Activated T-cell treated with anti-CD3 and anti-CD28 coated beads, Interleukin-2, amount 50 U/mL, for 4 hours (primary cell): ENCODE measurements around the gene PNPLA7. TPM values are rescaled to one million over a fixed set of nuclear protein-coding genes. Genes with fewer than 3 reads are reported as not detected.
"Not testable (repeated sequence)": the region's sequence is repeated elsewhere in the genome, so short reads cannot be mapped to it uniquely, and the experiment has no call there.

ENCODE experiments used
- ATAC-seq, 2 donors: fragments of 200-7000 bp; cut with Tn5 transposase; one replicate each; pipeline ENCODE4 v1.10.0; 2021
- DNase-seq: peaks from one replicate; pipeline ENCODE4 v3.0.0-alpha.2; 2020
- H3K27me3 Mint-ChIP-seq: one replicate; pipeline ENCODE4 v1.8.0; 2021; ENCODE audit warnings: low read depth, mixed read lengths
- H3K36me3 Mint-ChIP-seq: one replicate; pipeline ENCODE4 v1.8.0; 2022; ENCODE audit warnings: mixed read lengths; ENCODE audit not compliant: insufficient read depth
- H3K4me1 Mint-ChIP-seq: one replicate; pipeline ENCODE4 v1.8.0; 2021; ENCODE audit warnings: low read depth, mixed read lengths
- H3K4me3 Mint-ChIP-seq: one replicate; pipeline ENCODE4 v1.8.0; 2021; ENCODE audit warnings: mild to moderate bottlenecking, moderate library complexity, mixed read lengths
- H3K9me3 Mint-ChIP-seq: one replicate; pipeline ENCODE4 v1.8.0; 2021; ENCODE audit warnings: mixed read lengths
- total RNA-seq, 3 donors: library from RNA; stranded (reverse); gene quantifications; one replicate each; pipeline ENCODE4 v1.2.1, GENCODE V29; 2021

Gene PNPLA7
- total RNA-seq, 3 donors from 2014 or later: 1.3 to 1.9 (median 1.8) TPM

DNA sequence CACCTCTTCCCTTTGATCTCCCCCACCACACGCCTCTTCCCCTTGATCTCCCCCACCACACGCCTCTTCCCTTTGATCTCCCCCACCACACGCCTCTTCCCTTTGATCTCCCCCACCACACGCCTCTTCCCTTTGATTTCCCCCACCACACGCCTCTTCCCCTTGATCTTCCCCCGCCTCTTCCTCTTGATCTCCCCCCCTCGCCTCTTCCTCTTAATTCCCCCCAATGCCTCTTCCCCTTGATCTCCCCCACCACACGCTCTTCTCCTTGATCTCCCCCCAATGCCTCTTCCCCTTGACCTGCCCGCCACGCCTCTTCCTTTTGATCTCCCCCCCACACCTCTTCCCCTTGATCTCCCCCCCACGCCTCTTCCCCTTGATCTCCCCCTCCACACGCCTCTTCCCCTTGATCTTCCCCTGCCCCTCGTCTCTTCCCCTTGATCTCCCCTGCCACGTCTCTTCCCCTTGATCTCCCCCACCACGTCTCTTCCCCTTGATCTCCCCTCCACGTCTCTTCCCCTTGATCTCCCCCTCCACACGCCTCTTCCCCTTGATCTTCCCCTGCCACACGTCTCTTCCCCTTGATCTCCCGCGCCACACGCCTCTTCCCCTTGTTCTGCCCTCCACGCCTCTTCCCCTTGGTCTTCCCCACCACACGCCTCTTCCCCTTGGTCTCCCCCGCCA is 99.5 kb downstream of the PNPLA7 start:
- not testable (repeated sequence) for H3K27me3 Mint-ChIP-seq, H3K4me3 Mint-ChIP-seq, H3K9me3 Mint-ChIP-seq, ATAC-seq, H3K36me3 Mint-ChIP-seq
- DNase-seq: peak; percentile 39
- peaks cover 31% of the 10 kb centered on the region for H3K4me1 Mint-ChIP-seq

DNA sequence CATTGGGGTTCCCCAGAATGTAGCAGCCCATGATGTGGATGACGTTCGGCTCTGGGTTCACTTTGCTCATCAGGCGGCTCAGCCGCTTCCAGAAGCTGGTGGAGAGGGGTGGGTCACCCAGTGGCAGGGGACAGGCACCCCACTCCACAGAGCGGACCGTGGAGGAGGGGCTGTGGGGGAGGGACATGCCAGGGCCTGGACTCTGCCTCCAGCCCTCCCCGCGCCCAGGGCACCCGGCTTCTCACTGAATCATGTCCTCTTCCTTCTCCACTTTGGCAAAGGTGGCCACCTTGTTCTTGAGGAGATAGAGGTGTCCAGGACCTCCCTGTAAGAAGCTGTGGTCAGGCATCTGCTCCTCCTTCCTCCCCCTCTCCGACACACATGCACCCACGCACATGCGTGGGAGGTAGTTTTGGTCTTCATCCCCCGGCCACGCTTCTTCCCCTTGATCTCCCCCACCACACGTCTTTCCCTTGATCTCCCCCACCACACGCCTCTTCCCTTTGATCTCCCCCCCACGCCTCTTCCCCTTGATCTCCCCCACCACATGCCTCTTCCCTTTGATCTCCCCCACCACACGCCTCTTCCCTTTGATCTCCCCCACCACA is 100.2 kb downstream of the PNPLA7 start:
- H3K4me1 Mint-ChIP-seq: peaks cover 33% of the 10 kb centered on the region

DNA sequence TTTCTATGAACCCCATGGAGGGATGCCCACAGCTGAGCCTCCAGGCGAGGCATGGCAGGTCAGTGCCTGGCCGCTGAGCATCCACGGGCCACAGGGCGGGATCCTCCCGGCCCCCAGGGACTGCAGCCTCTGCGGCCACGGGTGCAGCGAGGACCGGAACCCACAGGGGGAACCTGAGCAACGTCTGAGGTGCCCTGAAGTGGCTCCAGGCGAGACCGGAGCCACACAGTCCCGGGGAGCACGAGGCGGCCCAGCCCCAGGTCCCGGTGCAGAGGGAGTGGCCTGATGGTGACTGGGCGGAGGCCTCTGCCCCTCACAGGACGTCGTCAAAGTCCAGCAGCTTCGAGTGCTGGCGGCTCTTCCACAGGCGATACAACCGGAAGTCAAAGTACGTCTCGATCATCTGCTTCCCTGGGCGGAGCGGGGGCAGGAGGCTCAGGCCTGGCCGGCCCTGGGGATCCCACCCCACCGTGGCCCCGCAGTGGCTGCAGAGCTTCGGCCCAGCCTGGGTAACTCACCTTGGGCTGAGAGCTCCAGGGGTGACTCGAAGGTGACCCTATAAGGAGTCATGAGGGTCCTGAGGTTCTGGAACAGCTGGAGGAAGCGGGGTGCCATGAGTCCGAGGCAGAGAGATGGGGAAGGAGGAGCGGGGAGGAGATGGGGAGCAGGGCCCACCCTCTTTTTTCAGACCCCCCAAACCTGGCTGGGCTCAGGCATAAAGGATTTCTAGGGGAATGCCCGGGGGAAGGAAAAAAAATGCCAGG is 100.9 kb downstream of the PNPLA7 start:
- Mint-ChIP-seq H3K36me3 (peaks cover 3% of the 10 kb centered on the region), H3K9me3 (no peaks in the 10 kb centered on the region), H3K4me3 (no peak overlapping the region), H3K4me1 (peaks cover 27% of the 10 kb centered on the region), H3K27me3 (peaks cover 1% of the 10 kb centered on the region)
- ATAC-seq (no peak), DNase-seq (no peak)

More for the DNA sequence above, 100.2 kb downstream of the PNPLA7 start:
- Mint-ChIP-seq H3K27me3 (peaks cover 1% of the 10 kb centered on the region), H3K9me3 (no peaks in the 10 kb centered on the region), H3K4me3 (no peak overlapping the region), H3K36me3 (peaks cover 3% of the 10 kb centered on the region)
- DNase-seq (peak; percentile 64), ATAC-seq (no peak)

- Mint-ChIP-seq H3K27me3 (peaks cover 2% of the 10 kb centered on the region), H3K4me1 (peaks cover 24% of the 10 kb centered on the region), H3K4me3 (no peak overlapping the region), H3K36me3 (peaks cover 3% of the 10 kb centered on the region), H3K9me3 (no peaks in the 10 kb centered on the region)
- ATAC-seq: no peak
- DNase-seq: no peak
Observed at GRCh38 chr9:137448602-137448962, 101.6 kb downstream of the PNPLA7 start.

GRCh38 chr9:137447722-137448601 is 102.2 kb downstream of the PNPLA7 start:
- Mint-ChIP-seq H3K4me1 (peaks cover 21% of the 10 kb centered on the region), H3K36me3 (peaks cover 3% of the 10 kb centered on the region), H3K27me3 (peaks cover 4% of the 10 kb centered on the region), H3K9me3 (no peaks in the 10 kb centered on the region), H3K4me3 (no peak overlapping the region)
- ATAC-seq: no peak
- no peak for DNase-seq

DNA sequence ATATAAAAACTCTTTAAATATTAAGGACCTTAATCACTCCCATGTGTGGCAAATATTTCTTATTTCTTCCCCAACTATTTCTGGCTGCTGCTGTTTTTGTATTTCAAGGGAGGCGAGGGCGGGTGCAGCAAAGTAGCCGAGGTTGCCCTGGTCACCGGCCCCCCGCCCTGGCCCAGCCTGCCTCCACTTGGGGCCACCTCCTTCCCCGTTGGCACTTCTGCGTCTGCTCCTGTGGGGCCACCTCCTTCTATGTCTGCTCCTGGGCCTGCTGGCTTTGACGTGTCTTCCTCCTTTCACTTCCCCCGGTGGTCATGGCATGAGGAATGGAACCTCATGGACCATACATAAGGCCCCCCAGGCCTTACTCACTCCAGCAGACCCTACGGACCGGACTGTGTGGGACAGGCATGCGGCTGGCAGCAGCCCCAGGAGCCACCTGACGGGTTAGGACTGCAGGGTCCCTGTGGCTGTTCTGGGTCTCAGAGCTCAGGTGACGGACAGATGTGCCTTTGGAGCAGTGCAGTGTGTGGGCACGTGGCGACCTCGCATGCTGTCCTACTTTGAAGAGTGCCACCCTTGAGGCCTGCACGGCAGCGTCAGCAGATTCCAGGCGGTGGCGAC is 103.2 kb downstream of the PNPLA7 start:
- Mint-ChIP-seq H3K4me1 (peaks cover 19% of the 10 kb centered on the region), H3K9me3 (no peaks in the 10 kb centered on the region), H3K27me3 (peaks cover 10% of the 10 kb centered on the region), H3K36me3 (peaks cover 3% of the 10 kb centered on the region), H3K4me3 (no peak overlapping the region)
- no peak for DNase-seq
- ATAC-seq: no peak

DNA sequence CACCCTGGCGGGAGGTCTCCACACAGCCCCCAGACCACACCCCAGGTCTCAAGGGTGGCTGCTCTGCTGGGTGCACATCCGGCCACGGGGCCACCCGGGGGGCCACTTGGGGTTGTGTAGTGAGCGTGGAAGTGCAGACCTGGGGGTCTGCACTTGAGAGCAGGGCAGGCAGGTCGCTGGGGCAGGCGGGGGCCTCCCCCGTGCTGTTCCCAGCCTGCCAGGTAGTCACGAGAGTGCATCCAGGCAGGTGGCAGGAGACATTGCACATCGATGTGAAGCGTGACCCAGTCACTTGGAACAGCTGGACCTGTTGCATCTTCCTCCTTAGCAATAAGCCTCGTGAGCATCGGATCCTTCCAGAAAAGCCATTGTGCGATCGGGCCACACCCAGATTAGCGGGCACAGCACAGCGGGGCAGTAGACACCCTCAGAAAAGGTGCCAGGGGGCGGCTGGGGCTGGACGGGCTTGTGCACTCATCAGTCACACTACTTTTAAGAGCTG is 104.2 kb downstream of the PNPLA7 start:
- Mint-ChIP-seq H3K4me3 (no peak overlapping the region), H3K36me3 (peaks cover 3% of the 10 kb centered on the region), H3K27me3 (peaks cover 12% of the 10 kb centered on the region), H3K9me3 (no peaks in the 10 kb centered on the region), H3K4me1 (peaks cover 21% of the 10 kb centered on the region)
- no peak for ATAC-seq
- DNase-seq: no peak

DNA sequence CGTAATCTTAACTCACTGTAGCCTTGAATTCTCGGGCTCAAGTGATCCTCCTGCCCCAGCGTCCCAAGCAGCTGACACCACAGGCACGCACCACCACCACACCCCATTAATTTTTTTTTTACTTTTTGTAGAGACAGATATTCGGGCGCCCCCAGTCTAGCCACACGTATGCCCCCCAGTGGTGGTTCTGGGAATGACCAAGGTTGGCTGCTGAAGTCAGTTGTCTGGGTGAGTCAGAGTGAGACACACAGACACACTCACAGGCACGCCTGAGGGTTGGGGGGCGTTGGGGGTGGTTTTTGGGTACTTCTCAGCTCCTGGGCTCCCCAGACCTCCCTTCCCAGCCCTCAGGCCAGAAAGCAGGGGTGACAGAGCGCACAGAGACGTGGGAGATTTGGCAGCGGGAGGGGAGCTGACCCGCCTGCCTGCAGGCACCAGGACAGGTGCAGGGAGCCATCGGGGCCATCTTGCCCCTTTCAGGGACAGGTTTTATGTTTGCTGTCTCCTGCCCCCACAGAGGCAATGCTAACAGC is 104.9 kb downstream of the PNPLA7 start:
- Mint-ChIP-seq H3K9me3 (no peaks in the 10 kb centered on the region), H3K36me3 (peaks cover 3% of the 10 kb centered on the region), H3K27me3 (peaks cover 12% of the 10 kb centered on the region), H3K4me1 (peaks cover 21% of the 10 kb centered on the region), H3K4me3 (no peak overlapping the region)
- DNase-seq (peak; percentile 88), ATAC-seq (peak; percentile 86 to 87)

DNA sequence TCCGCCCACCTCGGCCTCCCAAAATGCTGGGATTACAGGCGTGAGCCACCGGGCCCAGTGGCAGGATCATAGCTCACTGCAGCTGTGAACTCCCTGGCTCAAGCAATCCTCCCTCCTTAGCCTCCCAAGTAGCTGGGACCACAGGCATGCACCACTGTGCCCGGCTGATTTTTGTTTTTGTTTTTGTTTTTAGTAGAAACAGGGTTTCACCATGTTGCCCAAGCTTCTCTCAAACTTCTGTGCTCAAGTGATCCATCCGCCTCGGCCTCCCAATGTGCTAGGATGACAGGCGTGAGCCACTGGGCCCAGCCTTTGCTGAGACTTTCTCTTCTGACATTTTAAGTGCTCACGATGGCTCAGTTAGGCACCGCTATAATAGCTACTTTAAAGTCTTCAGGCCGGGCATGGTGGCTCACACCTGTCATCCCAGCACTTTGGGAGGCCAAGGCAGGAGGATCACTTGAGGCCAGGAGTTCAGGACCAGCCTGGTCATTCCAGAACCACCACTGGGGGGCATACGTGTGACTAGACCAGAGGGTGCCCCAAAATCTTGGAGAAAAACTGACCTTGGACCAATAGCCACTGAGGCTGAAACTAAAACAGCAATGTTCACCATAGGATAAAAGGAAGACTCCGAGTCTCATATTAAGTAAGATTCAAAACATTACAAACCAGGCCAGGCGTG is 106.0 kb downstream of the PNPLA7 start:
- H3K36me3 Mint-ChIP-seq: no peaks in the 10 kb centered on the region
- peaks cover 15% of the 10 kb centered on the region for H3K4me1 Mint-ChIP-seq
- no peak for DNase-seq
- H3K4me3 Mint-ChIP-seq: no peak overlapping the region
- ATAC-seq: no peak
- H3K27me3 Mint-ChIP-seq: peaks cover 16% of the 10 kb centered on the region
- no peaks in the 10 kb centered on the region for H3K9me3 Mint-ChIP-seq

- peaks cover 16% of the 10 kb centered on the region for H3K27me3 Mint-ChIP-seq
- no peaks in the 10 kb centered on the region for H3K9me3 Mint-ChIP-seq
- ATAC-seq (no peak), DNase-seq (no peak)
- peaks cover 13% of the 10 kb centered on the region for H3K4me1 Mint-ChIP-seq
- H3K36me3 Mint-ChIP-seq: no peaks in the 10 kb centered on the region
- peak overlapping the region; percentile 59 for H3K4me3 Mint-ChIP-seq
Observed at GRCh38 chr9:137441935-137442321, 108.3 kb downstream of the PNPLA7 start.

DNA sequence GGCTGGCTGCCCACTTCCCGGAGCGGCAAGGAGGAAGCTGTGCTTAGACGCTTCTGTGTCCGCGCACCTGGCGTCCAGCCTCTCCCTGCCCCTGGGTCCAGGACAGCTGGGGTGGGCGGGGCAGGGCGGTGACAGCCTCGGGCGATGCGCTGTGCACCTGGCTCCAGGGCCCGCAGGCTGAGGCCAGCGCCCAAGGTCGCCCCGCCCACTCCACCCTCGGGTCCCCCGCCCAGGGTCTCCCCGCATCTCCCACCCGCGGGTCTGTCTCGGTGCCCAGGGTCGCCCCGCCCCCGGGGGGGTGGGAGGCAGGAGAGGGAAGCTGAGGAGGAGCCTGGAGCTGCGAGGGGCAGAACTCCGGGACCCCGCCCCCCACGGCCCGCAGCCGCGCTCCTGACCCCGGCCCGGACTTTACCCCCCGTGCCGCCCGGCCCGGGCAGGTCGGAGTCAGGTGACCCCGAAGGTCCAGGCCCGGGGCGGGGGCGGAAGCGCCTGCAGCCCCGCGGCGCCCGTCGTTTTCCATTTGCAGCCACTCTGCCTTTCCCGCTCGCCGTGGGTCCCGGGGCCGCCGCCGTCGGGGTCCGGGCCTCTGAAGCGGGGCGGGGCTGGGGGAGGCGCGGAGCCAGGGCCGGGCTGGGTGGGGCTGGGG is 108.8 kb downstream of the PNPLA7 start, which contains the start of gene ENTPD8:
ENTPD8 (minus strand) TSS at position 69 of the 646 bp plus-strand sequence. CDS start 3,072 bp downstream, outside the sequence.
- H3K9me3 Mint-ChIP-seq: no peaks in the 10 kb centered on the region
- H3K36me3 Mint-ChIP-seq: no peaks in the 10 kb centered on the region
- DNase-seq (no peak), ATAC-seq (peak; percentile 22 to 28)
- peaks cover 16% of the 10 kb centered on the region for H3K27me3 Mint-ChIP-seq
- H3K4me1 Mint-ChIP-seq: peaks cover 13% of the 10 kb centered on the region
- peak within 1 kb of the TSS; percentile 59 for H3K4me3 Mint-ChIP-seq

- peaks cover 3% of the 10 kb centered on the region for H3K4me1 Mint-ChIP-seq
- peaks cover 15% of the 10 kb centered on the region for H3K27me3 Mint-ChIP-seq
- no peaks in the 10 kb centered on the region for H3K9me3 Mint-ChIP-seq
- DNase-seq (no peak), ATAC-seq (no peak)
- no peaks in the 10 kb centered on the region for H3K36me3 Mint-ChIP-seq
- no peak overlapping the region for H3K4me3 Mint-ChIP-seq
Observed at GRCh38 chr9:137439158-137439714, 111.0 kb downstream of the PNPLA7 start.
